ENCODE measurements around the gene ARTN.

- TF ChIP-seq POLR2A (IDR thresholded peaks at IDR 0.05; ENCODE audit: low read depth, low read length): no peak
- no peak for TF ChIP-seq POLR2AphosphoS5 (IDR thresholded peaks at IDR 0.05; ENCODE audit: low read depth, low read length)
These were observed 36.9 kb downstream of the ARTN start for GRCh38 chr1:43970502-43970901.

All from GM12892 (cell line).